Kidney (tissue), 14 donors: ENCODE data around the gene ZNF506. TPM values are rescaled to one million over a fixed set of nuclear protein-coding genes. Genes with fewer than 3 reads are reported as not detected.

ENCODE experiments used
- DNase-seq, 5 donors: peaks; one replicate each; pipeline ENCODE4 v3.0.0-alpha.2; 2013 to 2020
- FAIRE-seq: peaks from 2 replicates; lab custom pipeline; 2012; peaks lifted over from hg19 to GRCh38; lab: Jason Lieb, UNC
- H3K27ac ChIP-seq, 2 donors: one replicate each; pipeline ENCODE4 v1.7.0; 2013; ENCODE audit warnings: low read depth in 2 of 2, low read length in 2 of 2, inconsistent platforms in 1 of 2
- H3K27me3 ChIP-seq: one replicate; pipeline ENCODE4 v1.7.1; 2013; ENCODE audit warnings: low read length, inconsistent platforms; ENCODE audit not compliant: control insufficient read depth, insufficient read depth
- H3K36me3 ChIP-seq, 3 donors: one replicate each; pipeline versions ENCODE4 v1.7.0 to v1.7.1; 2013; ENCODE audit warnings: low read length in 3 of 3, control low read depth in 1 of 3, inconsistent platforms in 1 of 3; ENCODE audit not compliant: insufficient read depth in 3 of 3, control insufficient read depth in 2 of 3
- H3K4me1 ChIP-seq, 3 donors: one replicate each; pipeline versions ENCODE4 v1.7.0 to v1.7.1; 2013; ENCODE audit warnings: low read length in 3 of 3, inconsistent platforms in 1 of 3, low read depth in 1 of 3; ENCODE audit not compliant: control insufficient read depth in 2 of 3, insufficient read depth in 2 of 3
- H3K4me3 ChIP-seq, 3 donors: one replicate each; pipeline versions ENCODE4 v1.7.0 to v1.8.1; 2013; ENCODE audit warnings: low read length in 3 of 3, control low read depth in 1 of 3, inconsistent platforms in 1 of 3
- H3K9ac ChIP-seq, 3 donors: one replicate each; pipeline versions ENCODE4 v1.7.0 to v1.7.1; 2013; ENCODE audit warnings: low read length in 3 of 3, control low read depth in 1 of 3, inconsistent platforms in 1 of 3
- H3K9me3 ChIP-seq, 3 donors: one replicate each; pipeline versions ENCODE4 v1.7.0 to v1.7.1; 2013; ENCODE audit warnings: low read length in 3 of 3, control low read depth in 1 of 3, inconsistent platforms in 1 of 3; ENCODE audit not compliant: control insufficient read depth in 2 of 3, insufficient read depth in 1 of 3
- CTCF ChIP-seq: IDR thresholded peaks from 3 replicates; pipeline ENCODE4 v1.5.1; 2012; ENCODE audit warnings: mild to moderate bottlenecking, moderate library complexity, borderline replicate concordance; ENCODE audit not compliant: insufficient read depth; ENCODE audit errors: extremely low read depth
- intact Hi-C: fragments of 100-400 bp; cut with DNase I; formaldehyde crosslinking; loops from one replicate; pipeline ENCODE4 v1.11.1; 2022
- polyA plus RNA-seq: library from polyadenylated mRNA; stranded (reverse); fragments of 350-450 nt; fragmentation: Illumina TruSeq; extraction: RNeasy Lipid Tissue Mini Kit (QIAGEN cat#74804); gene quantifications from one replicate; pipeline ENCODE4 v1.2.3, GENCODE V29; 2014; ENCODE audit warnings: low read depth, low replicate concordance; ENCODE audit not compliant: insufficient read depth
- total RNA-seq: library from RNA; stranded (reverse); fragmentation: NEBNext Ultra II Directional; extraction: Animal tissue kit (Norgen Biotek cat#: 25700); gene quantifications from one replicate; pipeline ENCODE4 v1.2.1, GENCODE V29; 2021
- donor health status: control.
- donor health status: control.
- donor health status: control.
- donor health status: control.
- donor health status: control.
- donor health status: DM: yes; HTN: yes; CAD: no.
- donor health status: Normal renal cell carcinoma (clear cell type).

The ZNF506 gene
- total and polyA plus RNA-seq, 2 donors from 2014 or later = 7.4 to 37.8 TPM

- no peak overlapping the region for H3K4me3 ChIP-seq
- intact Hi-C loops = no loop called here
- no peaks in the 10 kb centered on the region for H3K9me3 ChIP-seq
- H3K27me3 ChIP-seq = no peaks in the 10 kb centered on the region
- FAIRE-seq (no peak), DNase-seq (peak in 1 of 5 donors; percentile 25)
- no peaks in the 10 kb centered on the region for H3K36me3 ChIP-seq
- no peaks in the 10 kb centered on the region for H3K4me1 ChIP-seq
- H3K27ac ChIP-seq = no peak overlapping the region
- no peak overlapping the region for H3K9ac ChIP-seq
- TF ChIP-seq CTCF = no peak
Measured at GRCh38 chr19:19742773-19743172, 78.8 kb downstream of the ZNF506 start.

Other genes with a start within 250 kb of the ZNF506 start
- 5.7 TPM for gene PBX4, start 203.1 kb downstream of the ZNF506 start, total RNA-seq
- 3.9 TPM for gene PBX4, start 203.1 kb downstream of the ZNF506 start, polyA plus RNA-seq
- gene LPAR2, start 193.5 kb downstream of the ZNF506 start, total RNA-seq = 10.4 TPM
- gene LPAR2, start 193.5 kb downstream of the ZNF506 start, polyA plus RNA-seq = 5.6 TPM
- 18.8 TPM for gene GMIP, start 178.1 kb downstream of the ZNF506 start, total RNA-seq
- 3.3 TPM for gene GMIP, start 178.1 kb downstream of the ZNF506 start, polyA plus RNA-seq
- gene ATP13A1, start 158.1 kb downstream of the ZNF506 start, total RNA-seq = 78.1 TPM
- gene ATP13A1, start 158.1 kb downstream of the ZNF506 start, polyA plus RNA-seq = 30.1 TPM
- 21.2 TPM for gene ZNF101, start 152.9 kb downstream of the ZNF506 start, total RNA-seq
- 10.2 TPM for gene ZNF101, start 152.9 kb downstream of the ZNF506 start, polyA plus RNA-seq
- gene ZNF14, start 88.6 kb downstream of the ZNF506 start, total RNA-seq = 10.2 TPM
- 5.0 TPM for gene ZNF14, start 88.6 kb downstream of the ZNF506 start, polyA plus RNA-seq
- gene ZNF253, start 44.1 kb upstream of the ZNF506 start, total RNA-seq = 15.3 TPM
- gene ZNF253, start 44.1 kb upstream of the ZNF506 start, polyA plus RNA-seq = 5.4 TPM
- 4.5 TPM for gene ZNF93, start 79.2 kb upstream of the ZNF506 start, total RNA-seq
- gene ZNF93, start 79.2 kb upstream of the ZNF506 start, polyA plus RNA-seq = 1.9 TPM
- 8.6 TPM for gene ZNF682, start 217.8 kb upstream of the ZNF506 start, total RNA-seq
- gene ZNF682, start 217.8 kb upstream of the ZNF506 start, polyA plus RNA-seq = 6.5 TPM